Activated T-cell treated with anti-CD3 and anti-CD28 coated beads for 4 hours (primary cell): ENCODE measurements around the gene COLEC11.
"Not testable (repeated sequence)": the region's sequence is repeated elsewhere in the genome, so short reads cannot be mapped to it uniquely, and the experiment has no call there.

Source experiments
- DNase-seq: peaks from one replicate; pipeline ENCODE4 v3.0.0-alpha.2; 2020

COLEC11 gene

GRCh38 chr2:3655871-3656761 lies 61.2 kb downstream of the COLEC11 start:
- no peak for DNase-seq

GRCh38 chr2:3656762-3657721 lies 62.1 kb downstream of the COLEC11 start:
- no peak for DNase-seq

GRCh38 chr2:3657881-3658280 lies 63.0 kb downstream of the COLEC11 start, which contains the start of gene ALLC:
TSS of gene ALLC (plus strand) at chr2:3658200. CDS start at chr2:3671158, 12,958 bp downstream.
- no peak for DNase-seq

- no peak for DNase-seq
Measured at GRCh38 chr2:3659447-3660432, 64.8 kb downstream of the COLEC11 start.

GRCh38 chr2:3660640-3661039 lies 65.7 kb downstream of the COLEC11 start:
- not testable (repeated sequence) for DNase-seq

GRCh38 chr2:3661149-3661660 lies 66.3 kb downstream of the COLEC11 start:
- DNase-seq, result no peak

- no peak for DNase-seq
Measured at GRCh38 chr2:3662239-3662638, 67.3 kb downstream of the COLEC11 start.

- no peak for DNase-seq
Measured at GRCh38 chr2:3664118-3664517, 69.2 kb downstream of the COLEC11 start.

GRCh38 chr2:3664925-3665324 lies 70.0 kb downstream of the COLEC11 start:
- no peak for DNase-seq

GRCh38 chr2:3665886-3666612 lies 71.1 kb downstream of the COLEC11 start:
- DNase-seq, result no peak

- no peak for DNase-seq
Measured at GRCh38 chr2:3666613-3666975, 71.7 kb downstream of the COLEC11 start.

GRCh38 chr2:3667151-3667631 lies 72.3 kb downstream of the COLEC11 start:
- no peak for DNase-seq

- no peak for DNase-seq
Measured at GRCh38 chr2:3669656-3670055, 74.7 kb downstream of the COLEC11 start.

GRCh38 chr2:3670376-3670775 lies 75.5 kb downstream of the COLEC11 start:
- DNase-seq, result no peak

GRCh38 chr2:3670941-3671340 lies 76.0 kb downstream of the COLEC11 start:
- DNase-seq, result no peak

- DNase-seq, result no peak
Measured at GRCh38 chr2:3672861-3673678, 78.2 kb downstream of the COLEC11 start.

GRCh38 chr2:3674066-3674845 lies 79.3 kb downstream of the COLEC11 start:
- no peak for DNase-seq

- DNase-seq, result no peak
Measured at GRCh38 chr2:3675687-3676086, 80.8 kb downstream of the COLEC11 start.

GRCh38 chr2:3677436-3677835 lies 82.5 kb downstream of the COLEC11 start:
- no peak for DNase-seq
